Measurements from ENCODE around the gene MTUS2.

The MTUS2 gene

GRCh38 chr13:29550430-29550988 is 730.4 kb downstream of the MTUS2 start:
- no peak for DNase-seq (ENCODE audit: low spot score)

DNA sequence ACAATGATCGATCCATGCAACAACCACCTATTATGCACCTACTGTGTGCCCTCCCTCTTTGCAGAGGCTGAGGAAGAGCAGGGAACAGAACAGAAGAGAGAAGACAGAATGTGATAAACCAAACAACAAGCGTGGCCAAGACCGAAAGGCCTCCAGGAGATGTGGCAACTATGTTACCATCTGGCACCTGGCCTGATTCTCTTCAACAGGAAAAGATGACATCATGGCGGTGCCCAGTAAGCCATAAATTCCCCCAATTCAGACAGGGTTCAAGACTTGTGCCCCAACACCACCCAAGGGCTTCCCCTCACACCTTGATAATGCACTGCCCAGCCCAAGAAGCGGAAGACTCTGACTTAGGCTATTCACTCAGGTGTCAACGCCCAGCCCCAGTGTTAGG is 731.1 kb downstream of the MTUS2 start:
- DNase-seq (ENCODE audit: low spot score) = no peak
